ENCODE measurements around the gene GOLGA8T.
"Not testable (repeated sequence)": the region's sequence is repeated elsewhere in the genome, so short reads cannot be mapped to it uniquely, and the experiment has no call there.

DNA sequence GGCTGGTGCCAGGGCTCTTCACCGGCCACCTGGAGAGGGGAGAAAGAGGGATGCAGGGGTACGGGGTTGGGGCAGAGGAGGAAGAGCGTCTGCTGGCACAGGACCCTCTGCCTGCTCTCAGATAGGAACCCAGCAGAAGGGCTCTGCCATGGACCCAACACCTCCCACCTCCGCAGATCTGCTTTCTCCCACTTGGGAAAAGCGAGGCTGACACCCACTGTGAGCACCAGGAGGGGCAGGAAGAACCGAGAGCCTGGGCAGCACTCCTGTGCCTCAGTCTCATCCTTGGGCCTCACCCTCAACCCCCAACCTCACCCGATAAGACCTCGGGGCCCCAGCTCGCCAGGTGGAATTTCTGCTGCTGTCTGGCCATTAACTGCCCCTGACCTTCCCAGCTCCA lies 58.0 kb downstream of the GOLGA8T start:
- TF ChIP-seq, protein P1, sequence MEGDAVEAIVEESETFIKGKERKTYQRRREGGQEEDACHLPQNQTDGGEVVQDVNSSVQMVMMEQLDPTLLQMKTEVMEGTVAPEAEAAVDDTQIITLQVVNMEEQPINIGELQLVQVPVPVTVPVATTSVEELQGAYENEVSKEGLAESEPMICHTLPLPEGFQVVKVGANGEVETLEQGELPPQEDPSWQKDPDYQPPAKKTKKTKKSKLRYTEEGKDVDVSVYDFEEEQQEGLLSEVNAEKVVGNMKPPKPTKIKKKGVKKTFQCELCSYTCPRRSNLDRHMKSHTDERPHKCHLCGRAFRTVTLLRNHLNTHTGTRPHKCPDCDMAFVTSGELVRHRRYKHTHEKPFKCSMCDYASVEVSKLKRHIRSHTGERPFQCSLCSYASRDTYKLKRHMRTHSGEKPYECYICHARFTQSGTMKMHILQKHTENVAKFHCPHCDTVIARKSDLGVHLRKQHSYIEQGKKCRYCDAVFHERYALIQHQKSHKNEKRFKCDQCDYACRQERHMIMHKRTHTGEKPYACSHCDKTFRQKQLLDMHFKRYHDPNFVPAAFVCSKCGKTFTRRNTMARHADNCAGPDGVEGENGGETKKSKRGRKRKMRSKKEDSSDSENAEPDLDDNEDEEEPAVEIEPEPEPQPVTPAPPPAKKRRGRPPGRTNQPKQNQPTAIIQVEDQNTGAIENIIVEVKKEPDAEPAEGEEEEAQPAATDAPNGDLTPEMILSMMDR (conservative IDR thresholded peaks at IDR 0.05; ENCODE audit: low read depth, low read length): not testable (repeated sequence)
- TF ChIP-seq RAD21 (IDR thresholded peaks at IDR 0.05; ENCODE audit: low read length); POLR2A (IDR thresholded peaks at IDR 0.05; ENCODE audit: low read depth, low read length); RCOR1 (IDR thresholded peaks at IDR 0.05; ENCODE audit: insufficient replicate concordance, low read length); SMC3 (IDR thresholded peaks at IDR 0.05; ENCODE audit: low read depth, low read length): not testable (repeated sequence)
